Islet precursor cell (in vitro differentiated cells): ENCODE data around the gene NAB1.

Source experiments
- DNase-seq: peaks from one replicate; pipeline ENCODE4 v3.0.0-alpha.2; 2018

The NAB1 gene

DNA sequence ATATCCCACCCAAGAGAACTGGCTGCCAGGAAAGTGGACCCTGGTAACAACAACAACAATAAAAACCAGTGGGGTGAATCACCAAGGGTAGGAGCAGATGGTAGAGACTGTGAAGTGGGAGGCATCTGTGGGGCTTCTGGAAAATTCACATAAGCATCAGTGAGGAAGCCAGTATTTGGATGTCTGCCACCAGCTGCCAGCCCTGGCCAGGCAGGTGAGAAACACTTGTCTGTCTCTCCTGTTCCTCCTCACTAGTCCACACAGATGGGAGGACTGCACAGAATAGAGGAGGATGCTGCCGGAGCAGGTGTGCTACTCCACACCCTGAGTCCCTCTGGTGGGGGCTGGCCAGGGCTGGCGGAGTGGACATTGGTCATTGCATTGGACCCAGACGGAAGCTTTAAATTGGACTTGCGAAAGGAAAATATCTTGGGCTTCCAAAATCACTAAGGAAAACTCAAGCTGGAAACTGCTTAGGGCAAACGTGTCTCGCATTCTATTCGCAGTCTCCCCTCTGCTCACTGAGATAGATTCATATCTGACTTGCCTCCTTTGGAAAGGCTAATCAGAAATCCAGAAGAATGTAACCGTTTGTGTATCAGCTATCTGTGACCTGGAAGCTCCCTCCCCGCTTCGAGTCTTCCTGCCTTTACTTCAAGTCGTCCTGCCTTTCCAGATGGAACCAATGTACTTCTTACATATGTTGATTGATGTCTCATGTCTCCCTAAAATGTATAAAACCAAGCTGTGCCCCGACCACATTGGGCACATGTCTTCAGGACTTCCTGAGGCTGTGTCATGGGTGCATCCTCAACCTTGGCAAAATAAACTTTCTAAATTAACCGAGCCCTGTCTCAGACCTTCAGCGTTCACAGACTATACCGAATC, 69.1 kb downstream of the NAB1 start:
- peak; percentile 58 for DNase-seq

GRCh38 chr2:190718652-190719526, 70.0 kb downstream of the NAB1 start:
- peak; percentile 95 for DNase-seq

DNA sequence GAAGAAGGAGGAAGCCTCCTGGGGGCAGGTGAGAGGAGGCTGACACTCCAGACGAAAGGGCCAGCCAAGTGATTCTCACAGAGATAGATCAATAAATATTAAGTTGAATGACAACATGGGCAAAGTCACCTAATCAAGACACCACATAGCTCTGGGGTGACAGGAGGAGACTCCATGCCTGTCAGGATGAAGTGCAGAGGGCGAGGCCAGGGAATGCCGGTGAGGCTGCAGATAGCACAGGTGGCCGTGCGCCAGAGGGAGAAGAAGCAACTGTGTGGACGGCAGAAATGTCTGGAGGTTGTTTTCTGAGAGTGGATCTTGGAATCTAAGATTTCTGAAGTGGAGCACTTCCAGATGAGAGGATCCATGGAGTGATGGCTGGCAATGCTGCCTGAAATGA, 71.4 kb downstream of the NAB1 start:
- DNase-seq: no peak

- DNase-seq: no peak
Measured at GRCh38 chr2:190720691-190721090, 71.8 kb downstream of the NAB1 start.

DNA sequence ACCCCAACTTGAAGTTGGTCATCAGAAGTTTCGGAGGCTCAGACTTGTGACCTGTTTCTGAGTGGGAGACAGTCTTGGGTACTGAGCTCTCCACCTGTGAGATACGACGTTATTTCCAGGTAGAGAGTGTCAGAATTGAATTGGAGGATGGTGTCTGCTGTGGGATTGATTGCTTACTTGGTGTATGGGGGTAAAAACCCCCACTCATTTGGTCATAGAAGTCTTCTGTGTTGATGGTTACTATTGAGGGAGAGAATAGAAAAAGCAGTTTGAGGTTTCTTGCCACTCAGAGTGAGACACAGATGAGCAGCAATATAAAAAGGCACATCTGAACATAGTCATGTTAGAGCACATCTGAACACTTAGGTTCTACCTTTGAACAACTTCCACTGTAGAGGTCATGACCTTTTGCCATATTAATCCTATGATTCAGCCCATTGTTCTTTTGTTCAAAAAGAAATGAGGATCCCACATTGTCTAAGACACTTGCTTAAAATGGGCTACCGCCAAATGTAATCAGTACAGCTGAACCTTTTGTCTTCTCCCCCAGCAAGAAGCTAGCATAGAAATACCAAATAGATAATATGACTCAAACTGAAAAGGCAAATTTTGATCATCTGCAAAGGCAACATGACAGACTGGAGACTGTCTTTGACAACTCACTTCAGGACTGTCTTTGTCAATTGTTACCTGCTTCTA, 73.3 kb downstream of the NAB1 start:
- DNase-seq: no peak

DNA sequence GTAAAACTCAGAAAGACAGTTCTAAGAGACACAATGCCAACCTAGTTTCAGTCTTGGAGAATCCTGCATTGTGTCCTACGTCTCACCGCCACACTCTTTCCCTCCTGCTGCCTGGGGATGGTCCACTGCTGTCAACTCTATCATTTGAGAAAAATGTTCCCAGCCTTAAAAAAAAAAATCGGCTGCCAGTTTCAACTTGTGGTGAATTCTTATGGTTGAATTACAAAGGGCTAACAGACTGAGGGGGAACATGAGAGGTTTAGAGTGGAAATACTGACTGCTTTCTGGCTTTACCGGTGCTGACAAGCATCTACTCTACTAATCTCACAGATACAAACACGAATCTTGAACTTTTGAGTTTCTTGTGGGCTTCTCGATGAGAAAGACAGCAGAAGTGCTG, 74.0 kb downstream of the NAB1 start:
- no peak for DNase-seq

DNA sequence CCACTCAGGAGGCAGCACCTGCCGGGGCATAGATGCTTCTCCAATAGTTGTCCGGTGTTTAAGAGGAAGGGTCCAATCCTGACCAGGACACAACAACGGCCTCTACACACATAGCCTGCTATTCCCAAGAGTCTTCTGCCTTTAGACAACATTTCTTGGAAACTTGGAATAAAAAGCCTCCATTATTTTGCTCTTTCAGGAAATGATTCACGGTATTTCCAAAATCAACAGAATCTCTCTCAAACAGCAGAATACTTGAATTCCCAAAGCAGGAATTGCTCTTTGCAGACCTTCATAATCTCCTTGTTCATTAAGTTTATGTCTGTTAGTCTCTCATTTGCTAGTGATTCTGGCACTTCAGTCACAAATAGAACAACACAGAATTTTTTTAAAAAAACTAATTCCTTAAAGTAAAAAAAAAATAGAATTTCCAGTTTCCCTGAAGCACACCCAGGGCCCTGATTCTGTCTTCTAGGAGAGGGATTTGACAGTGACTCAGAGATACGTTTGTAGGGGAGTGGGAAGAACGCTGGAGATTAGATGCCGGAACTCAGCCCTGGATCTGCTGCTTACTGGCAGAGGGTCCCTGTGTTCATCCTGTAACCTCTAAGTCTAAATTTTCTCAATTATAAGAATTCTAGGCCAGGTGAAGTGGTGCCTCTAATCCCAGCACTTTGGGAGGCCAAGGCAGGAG, 74.7 kb downstream of the NAB1 start:
- no peak for DNase-seq

DNA sequence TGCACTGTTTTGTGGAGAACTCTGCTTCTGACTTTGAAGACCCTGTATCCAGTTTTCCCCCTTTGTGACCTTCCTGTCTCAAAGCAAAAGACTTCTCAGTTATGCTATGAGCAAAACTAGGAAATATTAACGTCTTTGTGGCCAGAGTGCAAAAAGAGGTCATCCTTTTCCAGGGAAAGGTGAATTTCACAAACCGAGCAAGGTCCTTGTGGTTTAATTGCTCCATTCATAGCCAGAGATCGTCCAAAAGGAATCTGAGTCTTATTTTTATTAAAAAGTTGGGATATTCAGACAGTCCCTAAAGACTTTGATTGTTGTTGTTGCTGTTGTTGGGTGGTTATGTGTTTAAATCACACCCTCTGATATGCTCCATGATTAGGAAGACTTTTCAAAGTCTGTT, 77.4 kb downstream of the NAB1 start:
- no peak for DNase-seq

DNA sequence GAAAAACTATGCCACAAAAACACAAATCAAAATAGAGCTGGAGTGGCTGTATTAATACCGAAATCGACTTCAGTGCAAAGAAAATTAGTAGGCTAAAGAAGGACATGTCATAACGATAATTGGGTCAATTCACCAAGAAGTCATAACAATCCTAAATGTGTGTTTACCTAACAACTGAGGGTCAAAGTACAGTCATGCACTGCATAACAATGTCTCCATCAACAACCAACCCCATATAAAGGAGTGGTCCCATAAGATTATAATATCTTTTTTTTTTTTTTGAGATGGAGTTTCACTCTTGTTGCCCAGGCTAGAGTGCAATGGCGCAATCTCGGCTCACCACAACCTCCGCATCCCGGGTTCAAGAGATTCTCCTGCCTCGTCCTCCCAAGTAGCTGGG, 87.5 kb downstream of the NAB1 start:
- DNase-seq: no peak

DNA sequence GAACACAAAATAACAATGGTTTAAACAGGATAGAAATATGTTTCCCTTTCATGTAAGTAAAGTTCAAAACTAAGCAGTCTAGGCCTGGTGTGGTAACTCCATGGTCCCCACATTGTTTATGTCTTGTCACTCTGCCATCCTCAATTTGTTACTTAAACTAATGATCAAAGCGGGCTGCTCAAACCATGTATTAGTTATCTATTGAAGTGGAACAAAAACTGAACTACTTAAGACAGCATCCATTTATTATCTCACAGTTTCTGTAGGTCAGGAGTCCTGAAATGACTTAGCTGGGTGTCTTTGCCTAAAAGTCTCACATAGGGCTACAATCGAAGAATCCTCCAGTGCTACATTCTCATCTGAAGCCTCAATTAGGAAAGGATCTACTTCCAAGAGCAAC, 91.6 kb downstream of the NAB1 start:
- no peak for DNase-seq
